BE2C (cell line): ENCODE results near the gene TULP4.

Experiments used
- DNase-seq: peaks from one replicate; pipeline ENCODE4 v3.0.0-alpha.2; 2020
- H3K27me3 ChIP-seq: fragments of 250-450 bp; sonication (Bioruptor Pico); 2 replicates; pipeline ENCODE4 v1.5.1; 2020; ENCODE audit warnings: mild to moderate bottlenecking
- H3K36me3 ChIP-seq: fragments of 250-450 bp; sonication (Bioruptor Pico); 2 replicates; pipeline ENCODE4 v1.5.1; 2020; ENCODE audit warnings: mild to moderate bottlenecking
- H3K4me1 ChIP-seq: fragments of 250-450 bp; sonication (Bioruptor Pico); 2 replicates; pipeline ENCODE4 v1.5.1; 2020
- H3K4me3 ChIP-seq: 2 replicates; pipeline ENCODE4 v1.5.1; 2011; ENCODE audit warnings: low read depth, low read length
- H3K9me3 ChIP-seq: fragments of 250-450 bp; sonication (Bioruptor Pico); 2 replicates; pipeline ENCODE4 v1.5.1; 2020
- TF ChIP-seq, protein P1 (sequence below): IDR thresholded peaks from 2 replicates; pipeline ENCODE4 v1.5.1; 2012; ENCODE audit warnings: mild to moderate bottlenecking, low read depth, low read length

The TULP4 gene

DNA sequence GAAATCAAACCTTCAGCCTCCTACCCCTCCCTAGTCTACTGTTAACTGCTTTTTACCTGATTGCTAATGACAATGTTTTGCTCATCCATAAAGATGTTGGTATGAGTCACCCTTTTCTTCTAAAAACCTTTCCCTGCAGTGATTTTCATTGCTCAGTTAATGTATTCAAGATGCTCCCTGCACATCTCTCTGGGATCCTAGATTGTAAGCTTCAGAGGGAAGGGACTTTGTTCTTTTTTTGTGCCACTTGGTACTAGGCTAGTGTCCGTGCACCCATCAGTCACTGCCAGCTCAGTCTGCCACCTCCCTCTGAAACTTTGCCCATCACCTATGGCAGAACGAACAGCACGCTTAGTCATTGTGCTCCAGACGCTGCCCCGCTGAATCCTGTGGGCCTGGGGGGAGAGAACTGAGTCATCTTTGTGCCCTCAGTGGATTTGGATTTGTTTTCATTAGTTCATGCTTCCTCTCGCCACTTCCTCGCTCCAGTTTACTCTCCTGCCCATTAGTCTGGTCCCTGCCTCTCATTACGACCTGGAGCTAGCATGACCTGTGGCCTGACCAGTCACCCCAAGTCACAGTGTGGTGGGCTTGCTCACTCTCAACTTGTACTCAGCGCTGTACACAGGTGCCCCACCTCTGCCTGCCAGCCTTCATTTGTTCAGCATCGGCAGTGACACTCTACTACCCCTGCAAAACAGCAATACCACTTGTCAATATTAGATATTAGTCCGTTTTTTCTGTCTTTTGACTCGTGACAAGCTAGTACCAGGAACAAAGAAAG lies 169.6 kb downstream of the TULP4 start:
- no peaks in the 10 kb centered on the region for H3K4me1 ChIP-seq
- H3K4me3 ChIP-seq: no peak overlapping the region
- TF ChIP-seq, protein P1, sequence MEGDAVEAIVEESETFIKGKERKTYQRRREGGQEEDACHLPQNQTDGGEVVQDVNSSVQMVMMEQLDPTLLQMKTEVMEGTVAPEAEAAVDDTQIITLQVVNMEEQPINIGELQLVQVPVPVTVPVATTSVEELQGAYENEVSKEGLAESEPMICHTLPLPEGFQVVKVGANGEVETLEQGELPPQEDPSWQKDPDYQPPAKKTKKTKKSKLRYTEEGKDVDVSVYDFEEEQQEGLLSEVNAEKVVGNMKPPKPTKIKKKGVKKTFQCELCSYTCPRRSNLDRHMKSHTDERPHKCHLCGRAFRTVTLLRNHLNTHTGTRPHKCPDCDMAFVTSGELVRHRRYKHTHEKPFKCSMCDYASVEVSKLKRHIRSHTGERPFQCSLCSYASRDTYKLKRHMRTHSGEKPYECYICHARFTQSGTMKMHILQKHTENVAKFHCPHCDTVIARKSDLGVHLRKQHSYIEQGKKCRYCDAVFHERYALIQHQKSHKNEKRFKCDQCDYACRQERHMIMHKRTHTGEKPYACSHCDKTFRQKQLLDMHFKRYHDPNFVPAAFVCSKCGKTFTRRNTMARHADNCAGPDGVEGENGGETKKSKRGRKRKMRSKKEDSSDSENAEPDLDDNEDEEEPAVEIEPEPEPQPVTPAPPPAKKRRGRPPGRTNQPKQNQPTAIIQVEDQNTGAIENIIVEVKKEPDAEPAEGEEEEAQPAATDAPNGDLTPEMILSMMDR: no peak
- no peaks in the 10 kb centered on the region for H3K9me3 ChIP-seq
- no peaks in the 10 kb centered on the region for H3K27me3 ChIP-seq
- DNase-seq: no peak
- peaks cover 45% of the 10 kb centered on the region for H3K36me3 ChIP-seq

DNA sequence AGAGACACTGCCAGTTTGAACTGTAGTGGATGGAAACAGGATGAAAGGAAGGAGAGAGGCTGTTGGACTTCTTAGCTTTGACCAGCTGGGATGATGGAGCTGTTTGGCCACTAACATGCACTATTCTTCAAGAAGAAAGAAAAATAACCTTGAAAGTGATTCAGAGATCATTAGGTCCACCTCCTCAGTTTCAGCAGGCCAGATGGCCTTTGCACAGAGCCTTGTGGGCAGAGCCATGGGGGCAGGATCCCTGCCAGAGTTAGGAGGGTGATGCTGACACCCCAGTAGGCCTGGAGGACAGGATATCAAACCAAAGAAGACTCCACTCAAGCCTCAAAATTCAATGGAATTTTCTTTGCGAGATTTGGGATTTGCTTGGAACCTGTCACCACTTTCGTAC lies 173.2 kb downstream of the TULP4 start:
- no peak overlapping the region for H3K4me3 ChIP-seq
- H3K36me3 ChIP-seq: peaks cover 28% of the 10 kb centered on the region
- TF ChIP-seq, protein P1: no peak
- no peaks in the 10 kb centered on the region for H3K27me3 ChIP-seq
- no peak for DNase-seq
- no peaks in the 10 kb centered on the region for H3K9me3 ChIP-seq
- no peaks in the 10 kb centered on the region for H3K4me1 ChIP-seq

DNA sequence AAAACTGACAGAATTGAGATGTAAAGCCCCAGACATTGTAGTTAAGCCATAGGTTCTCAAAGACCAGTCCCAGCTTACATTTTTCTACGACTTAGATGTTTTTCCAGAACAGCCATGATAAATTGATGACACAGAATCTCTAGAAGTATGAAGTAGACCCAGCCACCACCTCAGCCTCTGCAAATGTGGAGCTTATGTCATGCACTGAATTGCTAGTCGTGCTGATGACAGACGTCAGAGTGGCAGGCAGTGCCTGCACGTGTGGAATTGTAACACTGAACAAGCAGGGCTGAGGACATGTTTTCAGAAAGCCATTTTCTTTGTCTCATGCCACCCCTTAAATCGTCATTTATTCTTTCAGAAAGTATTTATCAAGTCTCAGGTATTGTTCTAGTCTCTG lies 175.2 kb downstream of the TULP4 start:
- DNase-seq: no peak
- no peak overlapping the region for H3K4me3 ChIP-seq
- peaks cover 14% of the 10 kb centered on the region for H3K36me3 ChIP-seq
- no peaks in the 10 kb centered on the region for H3K9me3 ChIP-seq
- no peaks in the 10 kb centered on the region for H3K27me3 ChIP-seq
- H3K4me1 ChIP-seq: no peaks in the 10 kb centered on the region
- TF ChIP-seq, protein P1: no peak

DNA sequence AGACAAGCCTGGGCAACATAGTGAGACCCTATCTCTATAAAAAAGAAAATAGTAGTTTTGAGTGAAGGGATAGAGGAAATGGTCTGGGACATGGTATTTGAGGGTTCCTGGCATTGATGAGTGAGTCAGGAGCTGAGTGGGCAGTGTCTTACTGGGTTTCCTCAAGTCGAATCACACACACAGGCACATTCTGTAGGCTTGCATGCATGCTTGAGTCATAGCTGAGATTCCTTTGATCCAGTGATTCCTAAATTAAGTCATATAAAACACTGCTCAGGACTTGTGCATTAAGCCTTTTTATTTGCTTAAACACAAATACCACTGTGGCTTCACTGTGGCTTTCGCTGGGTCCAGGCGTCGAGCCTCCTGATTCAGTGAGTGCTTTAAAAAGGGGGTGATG lies 175.8 kb downstream of the TULP4 start:
- Histone ChIP-seq H3K27me3 (no peaks in the 10 kb centered on the region), H3K4me1 (no peaks in the 10 kb centered on the region), H3K9me3 (no peaks in the 10 kb centered on the region), H3K36me3 (peaks cover 13% of the 10 kb centered on the region), H3K4me3 (no peak overlapping the region)
- TF ChIP-seq, protein P1: no peak
- no peak for DNase-seq

DNA sequence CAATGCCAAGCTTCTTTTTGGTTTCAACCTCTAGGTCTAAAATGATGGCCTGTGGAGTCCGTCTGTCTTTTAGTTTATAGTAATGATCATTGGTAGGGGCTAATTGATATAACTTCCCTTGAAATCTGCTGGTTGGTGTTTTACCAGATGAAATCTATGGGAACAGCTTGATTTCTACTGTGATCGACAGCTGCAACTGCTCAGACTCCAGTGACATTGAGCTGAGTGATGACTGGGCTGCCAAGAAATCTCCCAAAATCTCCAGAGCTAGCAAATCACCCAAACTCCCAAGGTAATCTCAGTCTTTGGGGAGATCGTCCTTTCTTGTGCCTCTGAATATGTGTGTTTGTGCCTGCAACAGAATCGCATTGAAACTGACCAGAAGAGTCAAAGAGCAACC lies 177.2 kb downstream of the TULP4 start:
- Histone ChIP-seq H3K27me3 (no peaks in the 10 kb centered on the region), H3K36me3 (peaks cover 18% of the 10 kb centered on the region), H3K4me1 (no peaks in the 10 kb centered on the region), H3K4me3 (no peak overlapping the region), H3K9me3 (no peaks in the 10 kb centered on the region)
- TF ChIP-seq, protein P1: no peak
- no peak for DNase-seq

DNA sequence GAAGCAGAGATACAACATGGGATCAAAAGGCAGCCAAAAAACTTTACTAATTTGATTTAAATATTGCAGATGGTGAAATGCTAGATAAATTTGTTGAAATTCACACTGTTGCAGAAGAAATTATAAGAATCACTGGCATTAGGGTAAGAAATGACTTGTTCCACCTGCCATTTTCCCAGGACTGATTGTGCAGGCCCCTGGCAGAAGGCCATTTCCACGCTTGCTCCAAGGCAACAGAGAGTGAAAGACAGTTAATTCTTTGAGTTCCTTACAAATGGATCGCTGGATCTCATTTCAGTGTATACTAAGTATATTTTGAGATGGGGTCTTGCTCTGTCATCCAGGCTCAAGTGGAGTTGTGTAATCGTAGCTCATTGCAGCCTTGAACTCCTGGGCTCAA lies 180.6 kb downstream of the TULP4 start:
- no peak for DNase-seq
- H3K27me3 ChIP-seq: no peaks in the 10 kb centered on the region
- no peak overlapping the region for H3K4me3 ChIP-seq
- no peaks in the 10 kb centered on the region for H3K9me3 ChIP-seq
- no peaks in the 10 kb centered on the region for H3K4me1 ChIP-seq
- TF ChIP-seq, protein P1: no peak
- peaks cover 32% of the 10 kb centered on the region for H3K36me3 ChIP-seq
